GM12891 (cell line): Measurements from ENCODE around the gene CPLANE1.

Experiments
- PAX5 ChIP-seq: IDR thresholded peaks from 2 replicates; pipeline ENCODE4 v1.6.1; 2011; ENCODE audit warnings: low read length, moderate library complexity, mild to moderate bottlenecking; ENCODE audit not compliant: insufficient read depth, severe bottlenecking
- POLR2A ChIP-seq: IDR thresholded peaks from 2 replicates; pipeline ENCODE4 v1.6.1; 2011; ENCODE audit warnings: low read depth, low read length, control low read depth
- POLR2AphosphoS5 ChIP-seq: IDR thresholded peaks from 2 replicates; pipeline ENCODE4 v1.6.1; 2011; ENCODE audit warnings: low read depth, low read length, control low read depth
- POU2F2 ChIP-seq: IDR thresholded peaks from 2 replicates; pipeline ENCODE4 v1.6.1; 2011; ENCODE audit warnings: low read depth, mild to moderate bottlenecking, control low read depth, low read length, moderate library complexity
- SPI1 ChIP-seq: IDR thresholded peaks from 2 replicates; pipeline ENCODE4 v1.6.1; 2011; ENCODE audit warnings: low read depth, low read length, control low read depth
- TAF1 ChIP-seq: IDR thresholded peaks from 2 replicates; pipeline ENCODE4 v1.6.1; 2011; ENCODE audit warnings: low read depth, low read length, control low read depth

DNA sequence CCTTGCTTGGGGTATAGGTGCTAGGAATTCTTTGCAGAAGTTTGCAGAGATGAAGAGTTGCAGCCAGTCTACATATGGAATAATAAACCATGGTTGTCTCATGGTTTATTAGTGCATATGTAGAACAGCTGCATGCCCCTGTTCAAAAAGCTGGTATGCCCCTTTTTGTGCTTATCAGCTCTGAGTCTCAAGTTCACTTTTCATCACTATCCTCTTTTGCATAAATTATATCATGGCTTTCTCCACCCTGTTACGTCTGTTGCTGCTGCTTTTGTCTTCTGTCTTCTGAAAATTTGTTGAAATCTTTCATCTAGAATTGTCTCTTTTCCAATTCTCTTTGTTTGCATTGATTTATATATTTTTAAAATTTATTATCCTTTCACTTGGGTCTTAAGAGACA is 172.0 kb downstream of the CPLANE1 start:
- no peak for TF ChIP-seq POLR2A
- TF ChIP-seq TAF1: no peak
- TF ChIP-seq POLR2AphosphoS5: no peak
- no peak for TF ChIP-seq SPI1
- TF ChIP-seq PAX5: no peak
- TF ChIP-seq POU2F2: no peak
